ENCODE measurements around the gene ESR1.
A peak's percentile ranks its signal among the peaks of the same experiment; 100 is the strongest.
"Not testable (repeated sequence)": the region's sequence is repeated elsewhere in the genome, so short reads cannot be mapped to it uniquely, and the experiment has no call there.

ESR1 gene

GRCh38 chr6:151959086-151959485 lies 151.6 kb downstream of the ESR1 start:
- Mint-ChIP-seq H3K27me3 (ENCODE audit: low read depth) (peaks cover 52% of the 10 kb centered on the region), H3K4me3 (no peak overlapping the region), H3K4me1 (ENCODE audit: low read depth) (peaks cover 10% of the 10 kb centered on the region), H3K9me3 (peaks cover 11% of the 10 kb centered on the region), H3K36me3 (ENCODE audit: low read depth) (no peaks in the 10 kb centered on the region), H3K27ac (no peak overlapping the region)

GRCh38 chr6:151961809-151962208 lies 154.3 kb downstream of the ESR1 start:
- Mint-ChIP-seq H3K4me3 (no peak overlapping the region), H3K36me3 (ENCODE audit: low read depth) (no peaks in the 10 kb centered on the region), H3K27ac (no peak overlapping the region), H3K27me3 (ENCODE audit: low read depth) (peaks cover 54% of the 10 kb centered on the region), H3K4me1 (ENCODE audit: low read depth) (peaks cover 10% of the 10 kb centered on the region), H3K9me3 (peaks cover 11% of the 10 kb centered on the region)

- peaks cover 14% of the 10 kb centered on the region for H3K9me3 Mint-ChIP-seq
- H3K4me1 Mint-ChIP-seq (ENCODE audit: low read depth), result peaks cover 10% of the 10 kb centered on the region
- peaks cover 2% of the 10 kb centered on the region for H3K36me3 Mint-ChIP-seq (ENCODE audit: low read depth)
- peak overlapping the region; percentile 0 for H3K4me3 Mint-ChIP-seq
- H3K27ac Mint-ChIP-seq, result peak overlapping the region; percentile 28
- peaks cover 60% of the 10 kb centered on the region for H3K27me3 Mint-ChIP-seq (ENCODE audit: low read depth)
Measured at GRCh38 chr6:151962246-151962846, 154.9 kb downstream of the ESR1 start.

GRCh38 chr6:151963001-151963400 lies 155.5 kb downstream of the ESR1 start:
- Mint-ChIP-seq H3K4me3 (no peak overlapping the region), H3K9me3 (peaks cover 15% of the 10 kb centered on the region), H3K27me3 (ENCODE audit: low read depth) (peaks cover 61% of the 10 kb centered on the region), H3K36me3 (ENCODE audit: low read depth) (peaks cover 2% of the 10 kb centered on the region), H3K4me1 (ENCODE audit: low read depth) (peaks cover 10% of the 10 kb centered on the region), H3K27ac (no peak overlapping the region)

- H3K36me3 Mint-ChIP-seq (ENCODE audit: low read depth); H3K4me3 Mint-ChIP-seq; H3K27ac Mint-ChIP-seq: not testable (repeated sequence)
- Mint-ChIP-seq H3K4me1 (ENCODE audit: low read depth) (peaks cover 10% of the 10 kb centered on the region), H3K27me3 (ENCODE audit: low read depth) (peaks cover 48% of the 10 kb centered on the region), H3K9me3 (peaks cover 15% of the 10 kb centered on the region)
Measured at GRCh38 chr6:151964412-151964811, 156.9 kb downstream of the ESR1 start.

GRCh38 chr6:151974061-151974617 lies 166.7 kb downstream of the ESR1 start:
- Mint-ChIP-seq H3K4me1 (ENCODE audit: low read depth) (no peaks in the 10 kb centered on the region), H3K36me3 (ENCODE audit: low read depth) (no peaks in the 10 kb centered on the region), H3K9me3 (no peaks in the 10 kb centered on the region)

GRCh38 chr6:151975795-151976194 lies 168.3 kb downstream of the ESR1 start:
- Mint-ChIP-seq H3K9me3 (no peaks in the 10 kb centered on the region), H3K27ac (no peak overlapping the region), H3K4me1 (ENCODE audit: low read depth) (no peaks in the 10 kb centered on the region), H3K36me3 (ENCODE audit: low read depth) (no peaks in the 10 kb centered on the region), H3K4me3 (no peak overlapping the region), H3K27me3 (ENCODE audit: low read depth) (peaks cover 14% of the 10 kb centered on the region)

More at GRCh38 chr6:151974061-151974617, 166.7 kb downstream of the ESR1 start:
- H3K4me3 Mint-ChIP-seq, result no peak overlapping the region
- H3K27ac Mint-ChIP-seq, result no peak overlapping the region
- peaks cover 9% of the 10 kb centered on the region for H3K27me3 Mint-ChIP-seq (ENCODE audit: low read depth)

- H3K4me1 Mint-ChIP-seq (ENCODE audit: low read depth); H3K9me3 Mint-ChIP-seq; H3K27ac Mint-ChIP-seq; H3K4me3 Mint-ChIP-seq; H3K36me3 Mint-ChIP-seq (ENCODE audit: low read depth): not testable (repeated sequence)
- peaks cover 12% of the 10 kb centered on the region for H3K27me3 Mint-ChIP-seq (ENCODE audit: low read depth)
Measured at GRCh38 chr6:151988199-151988598, 180.7 kb downstream of the ESR1 start.

GRCh38 chr6:151992091-151992490 lies 184.6 kb downstream of the ESR1 start:
- no peaks in the 10 kb centered on the region for H3K9me3 Mint-ChIP-seq
- no peaks in the 10 kb centered on the region for H3K36me3 Mint-ChIP-seq (ENCODE audit: low read depth)
- H3K4me3 Mint-ChIP-seq, result no peak overlapping the region
- H3K4me1 Mint-ChIP-seq (ENCODE audit: low read depth), result no peaks in the 10 kb centered on the region
- no peak overlapping the region for H3K27ac Mint-ChIP-seq
- peaks cover 14% of the 10 kb centered on the region for H3K27me3 Mint-ChIP-seq (ENCODE audit: low read depth)

- Mint-ChIP-seq H3K27me3 (ENCODE audit: low read depth) (peaks cover 14% of the 10 kb centered on the region), H3K9me3 (no peaks in the 10 kb centered on the region), H3K4me3 (no peak overlapping the region), H3K36me3 (ENCODE audit: low read depth) (no peaks in the 10 kb centered on the region), H3K27ac (no peak overlapping the region), H3K4me1 (ENCODE audit: low read depth) (no peaks in the 10 kb centered on the region)
Measured at GRCh38 chr6:151993364-151993763, 185.9 kb downstream of the ESR1 start.

GRCh38 chr6:151998784-151999183 lies 191.3 kb downstream of the ESR1 start:
- H3K36me3 Mint-ChIP-seq (ENCODE audit: low read depth), result no peaks in the 10 kb centered on the region
- no peaks in the 10 kb centered on the region for H3K9me3 Mint-ChIP-seq
- H3K27me3 Mint-ChIP-seq (ENCODE audit: low read depth), result peaks cover 13% of the 10 kb centered on the region
- no peaks in the 10 kb centered on the region for H3K4me1 Mint-ChIP-seq (ENCODE audit: low read depth)
- H3K27ac Mint-ChIP-seq, result no peak overlapping the region
- H3K4me3 Mint-ChIP-seq, result no peak overlapping the region

GRCh38 chr6:151999194-151999593 lies 191.7 kb downstream of the ESR1 start:
- Mint-ChIP-seq H3K9me3 (no peaks in the 10 kb centered on the region), H3K27ac (no peak overlapping the region), H3K36me3 (ENCODE audit: low read depth) (no peaks in the 10 kb centered on the region), H3K4me1 (ENCODE audit: low read depth) (no peaks in the 10 kb centered on the region), H3K4me3 (no peak overlapping the region), H3K27me3 (ENCODE audit: low read depth) (peaks cover 13% of the 10 kb centered on the region)

GRCh38 chr6:152001408-152001807 lies 193.9 kb downstream of the ESR1 start:
- Mint-ChIP-seq H3K27ac (no peak overlapping the region), H3K4me3 (no peak overlapping the region), H3K36me3 (ENCODE audit: low read depth) (no peaks in the 10 kb centered on the region), H3K9me3 (no peaks in the 10 kb centered on the region), H3K4me1 (ENCODE audit: low read depth) (no peaks in the 10 kb centered on the region), H3K27me3 (ENCODE audit: low read depth) (peaks cover 10% of the 10 kb centered on the region)

- Mint-ChIP-seq H3K27ac (no peak overlapping the region), H3K36me3 (ENCODE audit: low read depth) (no peaks in the 10 kb centered on the region), H3K4me1 (ENCODE audit: low read depth) (no peaks in the 10 kb centered on the region), H3K4me3 (no peak overlapping the region), H3K27me3 (ENCODE audit: low read depth) (peaks cover 10% of the 10 kb centered on the region), H3K9me3 (no peaks in the 10 kb centered on the region)
Measured at GRCh38 chr6:152002306-152002705, 194.8 kb downstream of the ESR1 start.

- Mint-ChIP-seq H3K27me3 (ENCODE audit: low read depth) (peaks cover 10% of the 10 kb centered on the region), H3K4me1 (ENCODE audit: low read depth) (no peaks in the 10 kb centered on the region), H3K27ac (no peak overlapping the region), H3K36me3 (ENCODE audit: low read depth) (no peaks in the 10 kb centered on the region), H3K9me3 (no peaks in the 10 kb centered on the region), H3K4me3 (no peak overlapping the region)
Measured at GRCh38 chr6:152004036-152004566, 196.6 kb downstream of the ESR1 start.

All from T-helper 1 cell treated with Interleukin-12 subunit alpha and Interleukin-12 subunit beta and Interleukin-4 antibody, amounts not matched to agents 30 μg/mL and 1 μg/mL, for 36 hours (primary cell).